SK-N-SH (cell line): Measurements from ENCODE around the gene FOCAD.

ENCODE experiments used
- CHD2 ChIP-seq: fragments of 150-350 bp; IDR thresholded peaks from 2 replicates; pipeline ENCODE4 v1.6.1; 2018; ENCODE audit warnings: low read length; ENCODE audit not compliant: partially characterized antibody
- CTCF ChIP-seq: fragments of 200-600 bp; sonication (generic); IDR thresholded peaks from 2 replicates; pipeline ENCODE4 v1.6.1; 2017; ENCODE audit warnings: antibody characterized with exemption, mild to moderate bottlenecking, moderate library complexity
- GATA2 ChIP-seq: sonication (generic); formaldehyde crosslinking; IDR thresholded peaks from 2 replicates; pipeline ENCODE4 v1.5.0; 2020; ENCODE audit warnings: mild to moderate bottlenecking, missing genetic modification reagents
- JUND ChIP-seq: IDR thresholded peaks from 2 replicates; pipeline ENCODE4 v1.4.0; 2012
- REST ChIP-seq: IDR thresholded peaks from 2 replicates; pipeline ENCODE4 v1.6.1; 2012; ENCODE audit warnings: mild to moderate bottlenecking, low read depth, low read length, moderate library complexity

GRCh38 chr9:20865347-20865746, 181.3 kb downstream of the FOCAD start:
- TF ChIP-seq REST: no peak
- TF ChIP-seq CTCF: no peak
- no peak for TF ChIP-seq CHD2
- no peak for TF ChIP-seq GATA2 (CRISPR knock-in tag)
- no peak for TF ChIP-seq JUND
